H9 (cell line): Measurements from ENCODE around the gene STK32B. TPM values are rescaled to one million over a fixed set of nuclear protein-coding genes. Genes with fewer than 3 reads are reported as not detected.

Experiments
- DNase-seq: peaks from one replicate; pipeline ENCODE4 v3.0.0-alpha.2; 2017
- H2AFZ ChIP-seq: one replicate; pipeline ENCODE4 v1.6.1; 2013; ENCODE audit warnings: mild to moderate bottlenecking, low read length, control low read depth, moderate library complexity
- H2AK5ac ChIP-seq: 2 replicates; pipeline ENCODE4 v1.6.1; 2013; ENCODE audit warnings: low read length, control low read depth, mixed read lengths; ENCODE audit not compliant: insufficient read length
- H2BK120ac ChIP-seq: one replicate; pipeline ENCODE4 v1.6.1; 2013; ENCODE audit warnings: low read depth, mild to moderate bottlenecking, low read length, control low read depth, inconsistent platforms; ENCODE audit not compliant: poor library complexity, severe bottlenecking
- H2BK12ac ChIP-seq: 2 replicates; pipeline ENCODE4 v1.6.1; 2013; ENCODE audit warnings: low read length, control low read depth, mixed read lengths, low read depth; ENCODE audit not compliant: insufficient read length
- H2BK15ac ChIP-seq: 2 replicates; pipeline ENCODE4 v1.6.1; 2013; ENCODE audit warnings: low read depth, low read length, control low read depth
- H2BK20ac ChIP-seq: one replicate; pipeline ENCODE4 v1.6.1; 2013; ENCODE audit warnings: low read depth, mild to moderate bottlenecking, low read length, control low read depth, inconsistent platforms; ENCODE audit not compliant: poor library complexity, severe bottlenecking
- H2BK5ac ChIP-seq: 2 replicates; pipeline ENCODE4 v1.6.1; 2013; ENCODE audit warnings: low read length, control low read depth, mixed read lengths; ENCODE audit not compliant: insufficient read length
- H3K14ac ChIP-seq: 2 replicates; pipeline ENCODE4 v1.6.1; 2013; ENCODE audit warnings: low read length, control low read depth; ENCODE audit not compliant: insufficient read depth
- H3K18ac ChIP-seq: 2 replicates; pipeline ENCODE4 v1.6.1; 2013; ENCODE audit warnings: low read depth, mild to moderate bottlenecking, mixed read lengths, low read length, control low read depth; ENCODE audit not compliant: insufficient read length
- H3K23ac ChIP-seq: 2 replicates; pipeline ENCODE4 v1.6.1; 2013; ENCODE audit warnings: low read length, control low read depth, mixed read lengths, low read depth; ENCODE audit not compliant: insufficient read length
- H3K23me2 ChIP-seq: 2 replicates; pipeline ENCODE4 v1.6.1; 2013; ENCODE audit warnings: low read depth, mild to moderate bottlenecking, mixed read lengths, low read length, control low read depth; ENCODE audit not compliant: insufficient read length, poor library complexity, severe bottlenecking
- H3K27ac ChIP-seq: 2 replicates; pipeline ENCODE4 v1.5.1; 2013; ENCODE audit warnings: low read length, control low read depth, mixed read lengths, low read depth; ENCODE audit not compliant: insufficient read length
- H3K27me3 ChIP-seq: 2 replicates; pipeline ENCODE4 v1.6.1; 2013; ENCODE audit warnings: low read length, control low read depth, inconsistent platforms; ENCODE audit not compliant: insufficient read depth
- H3K4ac ChIP-seq: 2 replicates; pipeline ENCODE4 v1.6.1; 2013; ENCODE audit warnings: low read depth, mild to moderate bottlenecking, control low read depth, inconsistent platforms, low read length, moderate library complexity
- H3K4me1 ChIP-seq: 2 replicates; pipeline ENCODE4 v1.6.1; 2013; ENCODE audit warnings: low read length, control low read depth, inconsistent platforms; ENCODE audit not compliant: insufficient read depth
- H3K4me2 ChIP-seq: 2 replicates; pipeline ENCODE4 v1.6.1; 2013; ENCODE audit warnings: low read length, control low read depth, mixed read lengths; ENCODE audit not compliant: insufficient read length, insufficient read depth
- H3K56ac ChIP-seq: 2 replicates; pipeline ENCODE4 v1.6.1; 2013; ENCODE audit warnings: low read depth, mild to moderate bottlenecking, mixed read lengths, low read length, control low read depth; ENCODE audit not compliant: insufficient read length
- H3K79me1 ChIP-seq: 2 replicates; pipeline ENCODE4 v1.6.1; 2013; ENCODE audit warnings: low read depth, mild to moderate bottlenecking, moderate library complexity, low read length, control low read depth, inconsistent platforms; ENCODE audit not compliant: insufficient read depth, poor library complexity, severe bottlenecking
- H3K79me2 ChIP-seq: 2 replicates; pipeline ENCODE4 v1.6.1; 2013; ENCODE audit warnings: low read length, control low read depth, inconsistent platforms; ENCODE audit not compliant: insufficient read depth
- H3K9ac ChIP-seq: 2 replicates; pipeline ENCODE4 v1.6.1; 2013; ENCODE audit warnings: low read length, control low read depth, mixed read lengths; ENCODE audit not compliant: insufficient read length; ENCODE audit errors: extremely low read depth
- H3K9me3 ChIP-seq: one replicate; pipeline ENCODE4 v1.6.1; 2013; ENCODE audit warnings: low read depth, low read length, inconsistent platforms; ENCODE audit not compliant: control insufficient read depth
- H3T11ph ChIP-seq: one replicate; pipeline ENCODE4 v1.6.1; 2013; ENCODE audit warnings: mild to moderate bottlenecking, low read length, control low read depth, inconsistent platforms
- H4K20me1 ChIP-seq: one replicate; pipeline ENCODE4 v1.6.1; 2013; ENCODE audit not compliant: control insufficient read depth, insufficient read length, insufficient read depth
- H4K5ac ChIP-seq: 2 replicates; pipeline ENCODE4 v1.6.1; 2013; ENCODE audit warnings: low read depth, mild to moderate bottlenecking, mixed read lengths, low read length, control low read depth; ENCODE audit not compliant: insufficient read length
- H4K8ac ChIP-seq: replicated peaks from 2 replicates; pipeline ENCODE4 v1.6.1; 2013; ENCODE audit warnings: low read length, control low read depth, mixed read lengths, low read depth; ENCODE audit not compliant: insufficient read length
- H4K91ac ChIP-seq: 2 replicates; pipeline ENCODE4 v1.6.1; 2013; ENCODE audit warnings: low read depth, mild to moderate bottlenecking, moderate library complexity, mixed read lengths, low read length, control low read depth; ENCODE audit not compliant: insufficient read length
- H3K27ac Mint-ChIP-seq, 3 experiments: 2 replicates in 2 of 3; 3 replicates in 1 of 3; pipeline ENCODE4 v1.8.0; 2020 to 2021; ENCODE audit warnings: mixed read lengths in 3 of 3, mild to moderate bottlenecking in 1 of 3, moderate library complexity in 1 of 3
- H3K27me3 Mint-ChIP-seq: 2 replicates; pipeline ENCODE4 v1.8.0; 2021; ENCODE audit warnings: low read depth, mild to moderate bottlenecking, moderate library complexity, mixed read lengths
- H3K36me3 Mint-ChIP-seq, 3 experiments: 2 replicates in 2 of 3; 3 replicates in 1 of 3; pipeline ENCODE4 v1.8.0; 2020 to 2021; ENCODE audit warnings: low read depth in 3 of 3, mixed read lengths in 3 of 3; ENCODE audit not compliant: insufficient read depth in 1 of 3
- H3K4me1 Mint-ChIP-seq, 2 experiments: 2 replicates each; pipeline ENCODE4 v1.8.0; 2020; ENCODE audit warnings: mixed read lengths in 2 of 2
- H3K4me3 Mint-ChIP-seq, 2 experiments: 2 replicates in 1 of 2; 3 replicates in 1 of 2; pipeline ENCODE4 v1.8.0; 2020 to 2021; ENCODE audit warnings: mild to moderate bottlenecking in 2 of 2, mixed read lengths in 2 of 2, moderate library complexity in 1 of 2
- H3K9me3 Mint-ChIP-seq, 2 experiments: 2 replicates in 1 of 2; 3 replicates in 1 of 2; pipeline ENCODE4 v1.8.0; 2020; ENCODE audit warnings: mild to moderate bottlenecking in 2 of 2, mixed read lengths in 2 of 2, moderate library complexity in 1 of 2
- WGBS: extraction: QIAGEN DNeasy Blood & Tissue Kit; methylation state at CpG from one replicate; pipeline ENCODE4 v1.1.7; 2013; ENCODE audit warnings: missing lambda C conversion rate, low lambda C conversion rate, mixed read lengths; ENCODE audit not compliant: insufficient read length; ENCODE audit errors: extremely low coverage; 5-methylcytosine and 5-hydroxymethylcytosine counted together
- total RNA-seq: library from RNA; stranded (reverse); gene quantifications from 2 replicates; pipeline ENCODE4 v1.2.1, GENCODE V29; 2021
- TF ChIP-seq, protein P1 (sequence below): fragments of 200-600 bp; sonication (generic); conservative IDR thresholded peaks from 3 replicates; pipeline ENCODE4 v1.8.0; 2021; ENCODE audit warnings: antibody characterized with exemption, mild to moderate bottlenecking

The STK32B gene
- total RNA-seq, 1 experiment from 2014 or later, result 1.0 TPM

DNA sequence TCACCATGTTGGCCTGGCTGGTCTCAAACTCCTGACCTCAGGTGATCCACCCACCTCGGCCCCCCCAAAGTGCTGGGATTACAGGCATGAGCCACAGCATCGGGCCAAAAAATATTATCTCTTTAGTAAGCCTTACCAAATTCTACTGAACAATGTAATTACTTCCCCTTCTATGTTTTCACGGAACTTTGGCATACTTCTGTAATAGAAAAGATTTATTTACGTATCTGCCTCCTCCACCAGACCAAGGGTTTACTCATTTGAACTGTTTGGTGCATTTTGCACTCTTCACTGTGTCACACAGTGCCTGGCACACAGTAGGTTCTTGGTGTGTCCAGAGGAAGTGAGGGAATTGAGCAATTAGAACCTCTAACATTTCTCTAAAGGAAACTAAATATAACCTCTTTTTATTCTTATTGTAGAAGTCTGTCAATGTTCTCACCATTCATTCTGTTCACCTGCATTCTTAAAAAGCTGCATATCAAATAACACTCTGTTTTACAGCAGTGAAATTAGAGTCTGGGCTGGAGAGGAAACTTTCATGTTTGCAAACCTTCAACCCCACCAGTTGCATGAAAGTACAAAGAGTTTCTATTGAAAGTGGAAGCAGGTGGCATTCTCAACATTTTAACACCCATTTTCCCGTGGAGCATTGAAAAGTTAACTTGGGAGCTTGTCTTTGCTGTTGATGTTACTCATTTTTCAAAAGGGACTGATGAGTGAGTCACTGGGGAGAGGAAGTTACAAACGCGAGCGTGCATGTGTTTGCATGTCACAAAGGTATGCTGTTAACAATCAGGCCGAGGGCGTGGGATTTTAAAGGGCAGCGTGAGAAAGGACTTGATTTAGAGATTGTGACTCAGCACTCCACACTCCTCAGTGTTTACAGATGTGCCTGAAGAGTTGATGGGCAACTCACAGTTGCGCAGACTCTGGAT lies 314.1 kb downstream of the STK32B start:
- H3K9ac ChIP-seq, result no peak overlapping the region
- H3K4me2 ChIP-seq, result no peak overlapping the region
- H3K18ac ChIP-seq, result no peak overlapping the region
- Mint-ChIP-seq H3K27ac (no peak overlapping the region), H3K4me3 (no peak overlapping the region; a peak in 1 of 5 replicates), H3K9me3 (no peaks in the 10 kb centered on the region), H3K36me3 (no peaks in the 10 kb centered on the region), H3K27me3 (peaks cover 7% of the 10 kb centered on the region), H3K4me1 (peaks cover 8% of the 10 kb centered on the region in 2 experiments; a peak in 3 of 4 replicates)
- no peak overlapping the region for H2BK15ac ChIP-seq
- no peak overlapping the region for H3T11ph ChIP-seq
- H3K9me3 ChIP-seq, result no peaks in the 10 kb centered on the region
- H4K91ac ChIP-seq, result no peak overlapping the region
- no peak overlapping the region for H4K5ac ChIP-seq
- no peak overlapping the region for H3K56ac ChIP-seq
- H3K27ac ChIP-seq, result no peak overlapping the region
- no peaks in the 10 kb centered on the region for H3K79me2 ChIP-seq
- no peak overlapping the region for H2BK12ac ChIP-seq
- TF ChIP-seq, protein P1, sequence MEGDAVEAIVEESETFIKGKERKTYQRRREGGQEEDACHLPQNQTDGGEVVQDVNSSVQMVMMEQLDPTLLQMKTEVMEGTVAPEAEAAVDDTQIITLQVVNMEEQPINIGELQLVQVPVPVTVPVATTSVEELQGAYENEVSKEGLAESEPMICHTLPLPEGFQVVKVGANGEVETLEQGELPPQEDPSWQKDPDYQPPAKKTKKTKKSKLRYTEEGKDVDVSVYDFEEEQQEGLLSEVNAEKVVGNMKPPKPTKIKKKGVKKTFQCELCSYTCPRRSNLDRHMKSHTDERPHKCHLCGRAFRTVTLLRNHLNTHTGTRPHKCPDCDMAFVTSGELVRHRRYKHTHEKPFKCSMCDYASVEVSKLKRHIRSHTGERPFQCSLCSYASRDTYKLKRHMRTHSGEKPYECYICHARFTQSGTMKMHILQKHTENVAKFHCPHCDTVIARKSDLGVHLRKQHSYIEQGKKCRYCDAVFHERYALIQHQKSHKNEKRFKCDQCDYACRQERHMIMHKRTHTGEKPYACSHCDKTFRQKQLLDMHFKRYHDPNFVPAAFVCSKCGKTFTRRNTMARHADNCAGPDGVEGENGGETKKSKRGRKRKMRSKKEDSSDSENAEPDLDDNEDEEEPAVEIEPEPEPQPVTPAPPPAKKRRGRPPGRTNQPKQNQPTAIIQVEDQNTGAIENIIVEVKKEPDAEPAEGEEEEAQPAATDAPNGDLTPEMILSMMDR, result no peak
- no peaks in the 10 kb centered on the region for H4K20me1 ChIP-seq
- no peak overlapping the region for H2BK20ac ChIP-seq
- no peak overlapping the region for H3K4ac ChIP-seq
- H4K8ac ChIP-seq, result no peak overlapping the region
- H3K4me1 ChIP-seq, result no peaks in the 10 kb centered on the region
- H3K79me1 ChIP-seq, result no peaks in the 10 kb centered on the region
- no peaks in the 10 kb centered on the region for H3K27me3 ChIP-seq
- H3K23ac ChIP-seq, result no peak overlapping the region
- WGBS, result no CpG with 5 or more reads among the region's 12 CpGs
- DNase-seq, result peak; percentile 44
- no peak overlapping the region for H3K14ac ChIP-seq
- no peak overlapping the region for H2BK120ac ChIP-seq
- H2BK5ac ChIP-seq, result no peak overlapping the region
- H3K23me2 ChIP-seq, result no peaks in the 10 kb centered on the region
- H2AFZ ChIP-seq, result no peak overlapping the region
- no peak overlapping the region for H2AK5ac ChIP-seq
